GM19099 (cell line): ENCODE results near the gene GFAP.

ENCODE experiments used
- POLR2A ChIP-seq: IDR thresholded peaks from 3 replicates; pipeline ENCODE4 v1.6.1; 2011; ENCODE audit warnings: low read depth; ENCODE audit not compliant: insufficient read length; ENCODE audit errors: extremely low read depth

GFAP gene

DNA sequence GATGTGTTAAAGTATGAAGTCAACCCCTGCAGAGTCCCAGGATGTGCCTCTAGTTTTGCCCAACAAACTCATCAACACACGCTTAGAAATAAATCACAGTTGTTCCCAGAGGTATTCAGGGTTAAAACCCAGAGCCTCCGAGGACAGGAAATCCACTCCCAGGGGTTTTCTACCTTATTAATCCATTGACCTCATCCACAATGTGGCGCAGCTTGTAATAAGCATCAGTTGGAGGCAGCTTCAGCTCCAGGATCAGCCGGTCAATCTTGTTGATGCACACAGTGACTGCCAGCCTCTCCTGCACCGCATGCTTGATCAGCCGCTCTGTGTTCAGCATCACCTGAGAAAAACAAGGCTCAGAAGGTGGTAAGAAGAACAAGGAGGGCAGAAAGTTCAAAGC, 39.5 kb downstream of the GFAP start:
- TF ChIP-seq POLR2A: no peak

DNA sequence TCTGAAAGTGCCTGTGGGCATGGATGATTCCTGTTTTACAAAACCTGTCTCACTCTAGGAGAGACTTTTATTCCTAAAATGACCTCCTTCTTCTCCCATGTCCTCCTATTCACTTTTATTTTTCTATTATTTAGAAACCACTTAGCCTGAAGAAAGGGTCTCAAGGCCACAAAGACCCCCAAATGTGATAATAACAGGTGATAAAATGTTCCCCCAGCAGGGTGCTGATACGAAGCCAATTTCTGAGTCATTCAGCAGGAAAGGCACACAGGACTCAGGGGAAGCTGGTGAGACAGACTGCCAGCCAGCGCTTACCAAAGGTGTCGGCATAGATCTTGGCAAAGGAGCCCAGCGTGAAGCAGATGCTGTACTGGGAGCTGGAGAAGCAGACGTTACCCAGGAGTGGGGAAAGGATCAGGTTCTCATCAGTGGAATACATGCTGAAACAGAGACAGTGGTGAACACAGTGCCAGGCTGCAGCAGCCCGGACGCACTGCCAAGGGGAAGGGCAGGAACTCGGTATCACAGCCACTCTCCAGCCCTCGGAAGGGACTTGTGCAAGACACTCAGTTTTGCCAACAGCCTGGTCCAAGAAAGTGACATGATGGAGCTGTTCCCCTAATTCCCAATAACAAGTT, 43.0 kb downstream of the GFAP start:
- TF ChIP-seq POLR2A: no peak

DNA sequence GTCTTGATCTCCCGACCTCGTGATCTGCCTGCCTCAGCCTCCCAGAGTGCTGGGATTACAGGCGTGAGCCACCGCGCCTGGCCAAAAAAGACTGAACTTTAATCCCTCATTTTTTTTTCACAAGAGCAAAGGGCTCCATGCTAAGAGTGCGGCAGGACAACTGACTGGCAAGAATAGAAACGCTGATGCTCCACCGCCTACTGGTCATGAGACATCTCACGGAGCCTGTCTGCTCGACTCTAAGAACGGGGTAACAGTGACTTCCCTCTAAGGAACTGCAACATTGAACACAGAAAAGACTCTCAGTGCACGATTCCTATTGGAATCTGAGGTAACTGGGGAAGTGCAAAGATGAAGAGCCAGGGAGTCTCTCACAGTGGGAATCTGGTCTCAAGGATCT, 43.7 kb downstream of the GFAP start:
- no peak for TF ChIP-seq POLR2A

DNA sequence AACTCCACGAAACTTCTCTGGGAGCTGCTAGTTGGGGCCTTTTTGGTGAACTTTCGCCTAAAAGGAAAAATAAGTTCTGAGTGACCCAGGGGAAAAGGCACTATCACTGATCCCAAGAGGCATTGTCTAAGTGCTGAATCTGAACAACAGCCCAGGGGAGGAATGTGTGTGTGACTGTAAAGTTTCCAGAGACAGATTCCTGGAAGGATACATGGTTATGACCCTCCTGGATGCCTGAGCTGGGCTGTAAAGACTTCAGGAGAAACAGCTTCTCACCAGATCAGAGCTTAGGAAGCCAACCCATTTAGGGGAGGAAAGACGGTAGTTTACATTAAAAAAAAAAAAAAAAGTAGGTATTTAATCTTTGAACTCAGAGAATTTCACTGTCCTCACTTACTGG, 47.5 kb downstream of the GFAP start:
- no peak for TF ChIP-seq POLR2A

DNA sequence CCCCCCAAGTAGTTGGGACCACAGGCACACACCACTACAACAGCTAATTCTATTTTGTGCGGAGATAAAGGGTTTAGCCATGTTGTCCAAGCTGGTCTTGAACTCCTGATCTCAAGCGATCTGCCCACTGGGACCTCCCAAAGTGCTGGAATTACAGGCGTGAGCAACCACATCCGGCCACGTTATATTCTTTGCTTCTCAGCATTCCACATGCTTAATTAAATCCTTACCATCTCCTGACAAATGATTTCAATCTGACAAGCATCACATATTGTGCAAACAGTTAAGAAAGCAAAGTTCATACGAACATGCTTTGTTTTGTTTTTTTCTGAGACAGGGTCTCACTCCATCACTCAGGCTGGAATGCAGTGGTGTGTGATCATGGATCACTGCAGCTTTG, 49.4 kb downstream of the GFAP start:
- no peak for TF ChIP-seq POLR2A

DNA sequence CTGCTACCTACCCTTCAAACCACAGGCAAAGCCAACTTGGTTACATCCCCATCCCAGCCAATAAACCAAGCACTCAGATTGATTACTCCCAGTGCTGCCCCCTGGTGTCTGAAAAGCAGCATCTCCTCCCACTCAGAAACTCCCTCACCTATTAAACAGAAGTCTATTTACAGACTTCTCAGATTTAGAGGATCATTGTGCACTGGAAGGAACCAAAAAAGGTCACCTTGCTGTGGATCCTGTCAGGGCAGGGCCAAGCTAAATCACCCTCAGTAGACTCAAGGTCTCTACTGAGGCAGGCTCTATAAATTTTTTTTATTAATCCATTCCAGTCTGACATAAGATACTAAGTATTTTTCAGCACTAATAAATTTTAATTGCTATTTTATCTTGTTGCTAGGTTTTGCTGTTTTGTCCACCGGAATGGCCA, 50.1 kb downstream of the GFAP start:
- no peak for TF ChIP-seq POLR2A

DNA sequence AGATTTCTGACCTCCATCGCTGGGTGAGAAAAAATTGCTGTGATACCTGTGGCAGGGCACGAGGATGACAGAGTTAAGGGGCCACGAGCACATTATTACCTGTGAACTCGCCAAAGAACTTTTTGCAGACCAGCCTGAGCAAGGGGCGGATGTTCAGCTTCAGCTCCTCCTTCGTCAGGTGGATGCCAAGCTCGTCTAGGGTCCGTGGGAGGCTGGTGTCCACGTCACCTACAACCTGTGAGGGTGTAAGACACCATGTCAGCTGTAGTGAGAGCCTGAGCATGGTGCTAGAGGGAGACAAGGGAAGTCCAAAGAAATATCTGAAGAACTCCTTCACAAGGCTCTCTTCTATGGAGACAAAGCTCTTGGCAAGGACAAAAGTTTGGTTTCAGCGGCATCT, 50.5 kb downstream of the GFAP start:
- TF ChIP-seq POLR2A: no peak

DNA sequence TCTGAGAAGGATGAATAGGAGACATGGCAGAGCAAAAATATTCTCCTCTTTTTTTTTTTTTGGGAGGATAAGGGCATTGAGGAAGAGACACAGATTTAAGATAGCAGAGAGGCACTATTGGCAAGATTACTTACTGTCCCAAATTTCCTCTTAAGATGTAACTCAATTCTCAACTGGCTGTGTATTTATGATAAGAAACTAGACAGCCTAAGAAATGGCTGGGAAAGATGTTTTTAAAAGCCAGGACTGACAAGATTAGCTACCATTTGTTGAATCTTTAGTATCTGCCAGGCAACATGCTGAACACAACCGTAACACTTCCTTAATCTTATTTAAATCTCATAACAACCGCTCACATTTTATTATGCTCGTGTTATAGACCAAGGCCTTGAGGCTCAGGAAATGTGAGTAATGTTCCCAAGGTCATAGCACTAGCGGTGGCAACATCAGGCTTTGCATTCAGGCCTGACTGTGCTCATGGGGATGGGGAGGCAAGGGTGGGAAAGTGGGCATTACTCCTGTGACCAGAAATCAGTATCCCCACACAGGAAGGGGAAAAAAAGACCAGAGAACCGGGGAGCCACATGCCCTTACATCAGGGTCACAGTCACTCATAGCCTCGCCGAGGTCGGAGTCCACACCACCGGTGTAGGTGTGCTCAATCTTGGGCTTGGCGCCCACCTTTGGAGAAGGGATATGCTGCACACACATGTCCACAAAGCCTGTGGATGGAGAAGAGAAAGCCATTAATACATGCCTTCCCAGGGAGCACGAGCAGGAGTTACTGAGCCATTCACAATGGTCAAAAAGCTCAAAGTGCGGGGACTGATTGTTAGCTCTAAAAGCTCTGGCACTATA, 52.0 kb downstream of the GFAP start:
- TF ChIP-seq POLR2A: no peak

DNA sequence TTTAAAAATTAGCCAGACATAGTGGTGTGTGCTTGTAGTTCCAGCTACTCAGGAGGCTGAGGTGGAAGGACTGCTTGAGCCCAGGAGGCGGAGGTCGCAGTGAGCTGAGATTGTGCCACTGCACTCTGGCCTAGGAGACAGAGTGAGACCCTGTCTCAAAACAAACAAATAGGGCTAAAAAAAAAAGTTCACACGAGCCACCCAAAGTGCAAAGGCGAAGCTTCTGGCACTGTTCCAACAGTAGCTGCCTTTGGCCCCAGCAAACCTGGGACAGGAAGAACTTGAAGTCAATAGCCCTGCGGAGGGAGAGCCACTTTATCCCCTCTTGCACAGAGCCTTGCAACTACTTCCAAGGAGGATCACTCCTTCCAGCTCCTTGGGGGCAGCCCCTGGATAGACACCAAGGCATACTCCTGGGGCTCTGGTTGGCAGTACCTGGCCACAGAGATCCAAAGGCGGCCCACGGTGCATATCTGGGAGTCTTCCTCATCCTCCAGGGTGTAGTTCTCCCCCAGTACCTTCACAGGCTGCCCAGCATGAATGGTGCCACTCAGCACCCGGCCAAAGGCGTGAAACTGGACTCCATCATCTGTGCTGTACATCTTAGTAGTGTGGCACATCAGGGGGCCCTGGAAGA, 52.9 kb downstream of the GFAP start:
- no peak for TF ChIP-seq POLR2A

DNA sequence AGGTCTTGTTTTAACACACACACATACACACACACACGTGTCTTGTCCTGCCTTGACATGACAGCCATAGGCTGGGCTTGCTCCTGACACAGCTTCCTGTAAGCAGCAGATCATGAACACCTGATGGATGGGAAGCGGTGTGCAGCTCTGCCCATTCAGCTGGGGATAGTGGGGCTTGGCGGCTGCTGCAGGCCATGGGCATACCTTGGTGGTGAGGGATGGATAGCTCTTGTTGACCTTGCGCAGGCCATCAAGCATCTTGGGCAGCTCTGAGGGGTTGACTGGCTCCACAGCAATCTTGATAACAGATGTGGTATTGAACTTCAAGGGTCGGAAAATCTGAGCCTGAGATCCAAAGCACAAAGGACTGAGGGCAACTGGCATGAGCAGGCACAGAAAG, 55.6 kb downstream of the GFAP start:
- TF ChIP-seq POLR2A: no peak

DNA sequence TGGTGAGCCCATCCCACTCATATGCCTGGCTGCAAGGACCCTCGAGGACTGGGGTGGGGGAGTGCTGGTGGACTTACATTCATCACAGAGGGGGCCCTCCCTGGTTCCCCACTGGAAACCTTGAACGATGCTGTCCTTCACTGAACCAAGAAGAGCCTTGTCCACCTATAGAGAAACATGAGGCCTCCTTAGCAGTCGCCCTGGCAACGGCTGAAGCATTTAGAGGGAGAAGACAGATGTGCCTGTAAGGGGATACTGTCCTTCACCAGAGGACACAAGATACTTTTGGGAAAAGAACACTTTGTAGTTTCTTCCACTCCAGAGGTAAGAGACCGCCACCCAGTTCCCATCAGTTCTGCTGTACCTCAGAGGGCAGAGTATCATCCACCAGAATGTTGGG, 61.1 kb downstream of the GFAP start:
- TF ChIP-seq POLR2A: no peak
